Measurements from ENCODE around the gene PPDPF.
"Not testable (repeated sequence)": the region's sequence is repeated elsewhere in the genome, so short reads cannot be mapped to it uniquely, and the experiment has no call there.

Gene PPDPF

DNA sequence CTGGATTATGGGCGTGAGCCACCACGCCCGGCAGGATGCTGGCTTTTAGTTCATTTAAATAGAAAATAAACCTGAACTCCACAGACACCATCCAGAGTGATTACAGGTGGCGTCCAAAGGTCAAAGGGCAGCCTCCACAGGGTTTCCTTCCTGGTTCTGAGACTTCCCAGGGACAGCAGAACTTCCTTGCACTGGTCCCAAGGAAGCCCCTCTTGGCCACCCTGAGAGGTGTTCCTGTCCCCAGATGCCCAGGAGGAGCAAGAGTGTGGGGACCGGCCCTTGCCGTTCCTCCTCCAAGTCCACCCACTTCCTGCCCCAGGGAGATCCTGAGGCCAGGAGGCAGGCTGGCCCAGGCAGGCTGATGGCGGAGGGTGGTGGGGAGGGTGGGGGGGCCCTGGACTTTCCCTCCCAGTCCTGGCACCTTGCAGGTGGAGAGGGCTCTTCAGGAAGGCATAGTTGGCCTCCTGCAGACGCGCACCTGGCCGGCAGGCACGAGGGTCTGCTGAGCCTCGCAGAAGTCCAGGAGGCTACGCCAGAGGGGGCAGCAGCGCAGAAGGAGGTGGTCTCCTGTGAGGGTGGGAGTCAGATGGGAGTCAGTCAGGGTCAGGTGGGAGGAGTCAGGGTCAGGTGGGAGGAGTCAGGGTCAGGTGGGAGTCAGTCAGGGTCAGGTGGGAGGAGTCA, 38.4 kb downstream of the PPDPF start:
- Histone ChIP-seq H3K9ac (ENCODE audit: low read depth in 1 of 2, low read length in 2 of 2) (no peak overlapping the region), H3K9me3 (ENCODE audit: control insufficient read depth in 1 of 2, low read length in 2 of 2) (no peaks in the 10 kb centered on the region), H3K4me3 (ENCODE audit: low read depth in 1 of 2, low read length in 2 of 2) (no peak overlapping the region), H3K4me1 (ENCODE audit: control insufficient read depth in 1 of 2, insufficient read depth in 2 of 2, low read length in 2 of 2) (peaks cover 3 to 4% of the 10 kb centered on the region in 2 donors), H3K27ac (ENCODE audit: low read depth, low read length) (no peak overlapping the region), H3K36me3 (ENCODE audit: control insufficient read depth in 1 of 2, insufficient read depth in 2 of 2, low read length in 2 of 2) (peaks cover 0 to 17% of the 10 kb centered on the region in 2 donors), H3K27me3 (ENCODE audit: control insufficient read depth in 1 of 2, insufficient read depth in 2 of 2, low read length in 2 of 2) (peaks cover 0 to 6% of the 10 kb centered on the region in 2 donors)

DNA sequence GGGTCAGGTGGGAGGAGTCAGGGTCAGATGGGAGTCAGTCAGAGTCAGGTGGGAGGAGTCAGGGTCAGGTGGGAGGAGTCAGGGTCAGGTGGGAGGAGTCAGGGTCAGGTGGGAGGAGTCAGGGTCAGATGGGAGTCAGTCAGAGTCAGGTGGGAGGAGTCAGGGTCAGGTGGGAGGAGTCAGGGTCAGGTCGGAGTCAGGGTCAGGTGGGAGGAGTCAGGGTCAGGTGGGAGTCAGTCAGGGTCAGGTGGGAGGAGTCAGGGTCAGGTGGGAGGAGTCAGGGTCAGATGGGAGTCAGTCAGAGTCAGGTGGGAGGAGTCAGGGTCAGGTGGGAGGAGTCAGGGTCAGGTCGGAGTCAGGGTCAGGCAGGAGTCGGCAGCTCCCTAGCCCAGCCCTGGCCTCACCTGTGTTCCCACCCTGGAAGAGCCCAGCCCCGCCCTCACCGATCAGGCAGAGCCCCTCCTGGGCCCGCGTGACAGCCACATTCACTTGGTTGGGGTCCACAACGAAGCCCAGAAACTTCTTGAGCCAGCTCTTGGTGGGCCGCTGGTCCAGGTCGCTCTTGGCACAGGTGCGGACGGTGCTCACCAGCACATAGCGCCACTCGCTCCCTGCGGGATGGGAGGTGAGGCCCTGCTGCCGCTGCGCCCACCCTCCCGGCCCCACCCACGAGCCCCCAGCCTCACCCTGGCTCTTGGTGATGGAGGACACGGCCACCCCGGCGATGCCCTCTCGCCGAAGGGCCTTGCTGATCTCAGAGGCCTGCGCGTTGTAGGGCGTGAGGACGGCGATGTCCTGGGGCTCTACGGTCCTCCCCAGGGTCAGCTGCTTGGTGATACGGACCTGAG, 39.1 kb downstream of the PPDPF start:
- H3K9ac ChIP-seq (ENCODE audit: low read depth in 1 of 2, low read length in 2 of 2); H3K4me1 ChIP-seq (ENCODE audit: control insufficient read depth in 1 of 2, insufficient read depth in 2 of 2, low read length in 2 of 2); H3K27ac ChIP-seq (ENCODE audit: low read depth, low read length); H3K27me3 ChIP-seq (ENCODE audit: control insufficient read depth in 1 of 2, insufficient read depth in 2 of 2, low read length in 2 of 2); H3K9me3 ChIP-seq (ENCODE audit: control insufficient read depth in 1 of 2, low read length in 2 of 2); H3K4me3 ChIP-seq (ENCODE audit: low read depth in 1 of 2, low read length in 2 of 2): not testable (repeated sequence)
- peaks cover 0 to 19% of the 10 kb centered on the region in 2 donors for H3K36me3 ChIP-seq (ENCODE audit: control insufficient read depth in 1 of 2, insufficient read depth in 2 of 2, low read length in 2 of 2)

DNA sequence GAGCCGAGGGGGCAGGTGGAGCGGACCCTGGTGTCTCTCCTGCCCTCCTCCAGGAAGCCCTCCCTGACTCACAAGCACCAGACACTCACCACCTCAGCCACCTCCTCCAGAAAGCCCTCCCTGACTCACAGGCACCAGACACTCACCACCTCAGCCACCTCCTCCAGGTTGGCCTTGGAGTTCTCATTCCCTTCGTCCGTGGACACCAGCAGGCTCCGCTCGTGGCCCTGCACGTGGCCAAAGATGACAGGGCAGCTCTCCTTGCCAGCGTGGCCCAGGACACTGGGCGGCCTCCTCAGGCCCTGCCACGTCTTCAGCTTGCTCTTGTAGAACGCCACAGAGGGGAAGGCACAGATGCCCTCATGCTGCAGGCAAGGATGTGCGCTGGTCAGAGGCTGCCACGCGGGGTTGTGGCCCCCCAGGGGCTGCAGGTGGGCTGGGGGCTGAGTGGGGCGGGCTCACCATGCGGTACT, 39.8 kb downstream of the PPDPF start:
- Histone ChIP-seq H3K9me3 (ENCODE audit: control insufficient read depth in 1 of 2, low read length in 2 of 2) (no peaks in the 10 kb centered on the region), H3K9ac (ENCODE audit: low read depth in 1 of 2, low read length in 2 of 2) (no peak overlapping the region), H3K4me1 (ENCODE audit: control insufficient read depth in 1 of 2, insufficient read depth in 2 of 2, low read length in 2 of 2) (no peaks in the 10 kb centered on the region), H3K4me3 (ENCODE audit: low read depth in 1 of 2, low read length in 2 of 2) (no peak overlapping the region), H3K27ac (ENCODE audit: low read depth, low read length) (no peak overlapping the region), H3K27me3 (ENCODE audit: control insufficient read depth in 1 of 2, insufficient read depth in 2 of 2, low read length in 2 of 2) (peaks cover 0 to 5% of the 10 kb centered on the region in 2 donors), H3K36me3 (ENCODE audit: control insufficient read depth in 1 of 2, insufficient read depth in 2 of 2, low read length in 2 of 2) (peaks cover 0 to 22% of the 10 kb centered on the region in 2 donors)

DNA sequence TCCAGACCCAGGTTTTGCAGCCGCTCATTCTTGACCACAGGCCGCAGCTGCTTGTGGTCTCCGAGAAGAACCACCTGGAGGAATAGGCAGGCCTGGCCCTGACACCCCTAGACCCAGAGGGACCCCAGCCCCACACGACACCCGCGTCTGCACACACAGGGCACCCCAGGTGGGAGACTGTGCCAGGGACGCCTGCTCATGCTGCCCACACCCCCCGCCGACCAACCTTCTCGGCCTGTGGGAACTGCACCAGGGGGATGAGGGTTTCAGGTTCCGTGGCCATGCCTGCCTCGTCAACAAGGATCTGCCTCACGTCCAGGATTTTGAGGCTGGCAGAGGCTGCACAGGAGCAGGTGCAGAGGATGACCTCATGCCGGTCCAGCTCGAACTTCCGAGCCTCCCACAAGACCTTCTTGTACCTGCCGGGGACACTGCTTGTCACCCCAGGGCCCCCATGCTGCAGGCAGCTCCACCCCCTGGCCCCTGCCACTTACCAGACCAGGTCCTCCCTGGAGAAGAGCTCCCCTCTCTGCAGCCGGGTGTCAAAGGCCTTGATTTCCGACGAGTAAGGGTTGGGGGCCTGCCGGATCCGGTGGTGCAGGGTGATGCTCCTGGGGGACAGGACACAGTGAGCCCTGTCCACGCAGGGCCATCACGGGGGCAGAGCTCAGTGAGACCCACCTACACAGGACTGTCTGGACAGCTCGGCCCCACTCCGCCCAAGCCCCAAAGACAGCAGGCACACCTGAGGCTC, 40.5 kb downstream of the PPDPF start:
- Histone ChIP-seq H3K9me3 (ENCODE audit: control insufficient read depth in 1 of 2, low read length in 2 of 2) (no peaks in the 10 kb centered on the region), H3K9ac (ENCODE audit: low read depth in 1 of 2, low read length in 2 of 2) (no peak overlapping the region), H3K27ac (ENCODE audit: low read depth, low read length) (no peak overlapping the region), H3K27me3 (ENCODE audit: control insufficient read depth in 1 of 2, insufficient read depth in 2 of 2, low read length in 2 of 2) (no peaks in the 10 kb centered on the region), H3K36me3 (ENCODE audit: control insufficient read depth in 1 of 2, insufficient read depth in 2 of 2, low read length in 2 of 2) (peaks cover 0 to 23% of the 10 kb centered on the region in 2 donors), H3K4me1 (ENCODE audit: control insufficient read depth in 1 of 2, insufficient read depth in 2 of 2, low read length in 2 of 2) (no peaks in the 10 kb centered on the region), H3K4me3 (ENCODE audit: low read depth in 1 of 2, low read length in 2 of 2) (no peak overlapping the region)

DNA sequence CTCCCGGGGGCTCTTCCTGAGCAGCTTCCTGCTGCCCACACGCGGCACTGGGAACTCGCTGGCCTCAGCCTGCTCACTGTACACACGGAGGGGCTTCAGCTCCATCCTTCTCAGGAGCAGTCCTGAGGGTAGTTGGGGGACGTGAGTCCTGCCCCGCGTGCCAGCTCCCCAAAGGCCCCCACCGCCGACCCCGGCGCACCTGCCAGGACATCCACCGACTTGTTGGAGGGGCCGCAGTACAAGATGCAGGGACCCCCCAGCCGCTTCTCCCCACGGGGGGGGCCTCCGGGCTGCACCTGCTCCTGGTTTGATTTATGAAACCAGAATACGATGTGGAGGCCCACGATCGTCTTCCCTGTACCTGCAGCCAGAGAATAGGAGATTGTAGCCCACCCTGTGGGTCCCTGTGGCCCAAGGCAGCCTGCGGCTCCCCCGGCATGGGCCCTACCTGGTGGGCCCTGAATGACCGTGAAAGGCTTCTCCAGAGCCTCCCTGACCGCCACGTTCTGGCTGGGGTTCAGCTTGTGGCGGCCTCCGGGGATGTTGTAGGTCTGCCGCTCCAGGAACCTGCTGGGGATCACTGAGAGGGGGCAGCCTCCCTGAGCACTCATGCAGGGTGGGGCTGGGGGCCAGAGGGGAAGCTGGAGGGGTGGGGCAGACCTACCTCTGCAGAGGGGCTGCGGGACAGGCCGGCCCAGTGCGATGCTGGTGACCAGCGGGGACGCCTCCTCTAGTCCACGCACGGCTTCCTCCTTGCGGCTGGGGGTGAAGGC, 41.2 kb downstream of the PPDPF start:
- Histone ChIP-seq H3K9me3 (ENCODE audit: control insufficient read depth in 1 of 2, low read length in 2 of 2) (no peaks in the 10 kb centered on the region), H3K9ac (ENCODE audit: low read depth in 1 of 2, low read length in 2 of 2) (no peak overlapping the region), H3K4me3 (ENCODE audit: low read depth in 1 of 2, low read length in 2 of 2) (no peak overlapping the region), H3K27me3 (ENCODE audit: control insufficient read depth in 1 of 2, insufficient read depth in 2 of 2, low read length in 2 of 2) (no peaks in the 10 kb centered on the region), H3K27ac (ENCODE audit: low read depth, low read length) (no peak overlapping the region), H3K36me3 (ENCODE audit: control insufficient read depth in 1 of 2, insufficient read depth in 2 of 2, low read length in 2 of 2) (peaks cover 0 to 23% of the 10 kb centered on the region in 2 donors), H3K4me1 (ENCODE audit: control insufficient read depth in 1 of 2, insufficient read depth in 2 of 2, low read length in 2 of 2) (no peaks in the 10 kb centered on the region)

DNA sequence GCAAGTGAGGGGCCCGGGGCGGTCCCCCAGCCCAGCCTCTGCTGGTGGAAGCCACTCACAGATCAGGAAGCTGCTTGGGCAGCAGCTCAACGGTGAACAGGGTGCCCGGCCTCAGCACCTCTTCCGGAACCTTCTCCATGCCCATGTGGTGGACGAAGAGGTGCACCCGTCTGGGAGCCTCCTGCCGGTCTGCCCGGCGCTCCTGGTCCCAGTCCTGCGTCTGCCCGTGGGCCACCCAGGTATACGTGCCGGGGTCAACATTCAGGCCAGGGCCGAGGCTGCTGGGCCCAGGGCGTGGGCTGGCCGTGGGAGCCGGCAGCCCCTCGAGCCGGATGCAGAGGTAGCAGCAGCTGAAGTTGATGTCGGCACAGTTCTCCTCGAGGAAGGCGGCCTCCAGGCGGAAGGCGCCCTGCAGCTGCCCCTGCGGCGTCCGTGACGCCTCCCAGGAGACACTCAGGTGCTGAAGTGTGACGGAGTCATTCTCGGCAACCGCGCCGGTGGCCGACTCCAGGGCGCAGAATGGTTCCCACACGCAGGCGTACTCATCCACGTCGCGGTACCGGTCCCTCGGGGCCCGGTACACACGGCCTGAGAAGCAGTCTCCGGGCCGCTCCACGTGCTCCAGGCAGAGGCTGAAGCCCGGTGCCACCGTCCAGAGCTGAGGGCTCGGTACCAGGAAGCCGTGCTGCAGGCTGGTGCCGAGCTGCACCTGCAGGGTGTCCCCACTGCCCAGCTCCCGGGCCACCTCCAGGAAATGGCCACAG, 42.1 kb downstream of the PPDPF start:
- Histone ChIP-seq H3K36me3 (ENCODE audit: control insufficient read depth in 1 of 2, insufficient read depth in 2 of 2, low read length in 2 of 2) (peaks cover 0 to 23% of the 10 kb centered on the region in 2 donors), H3K27ac (ENCODE audit: low read depth, low read length) (no peak overlapping the region), H3K9me3 (ENCODE audit: control insufficient read depth in 1 of 2, low read length in 2 of 2) (no peaks in the 10 kb centered on the region), H3K27me3 (ENCODE audit: control insufficient read depth in 1 of 2, insufficient read depth in 2 of 2, low read length in 2 of 2) (no peaks in the 10 kb centered on the region), H3K4me3 (ENCODE audit: low read depth in 1 of 2, low read length in 2 of 2) (no peak overlapping the region), H3K4me1 (ENCODE audit: control insufficient read depth in 1 of 2, insufficient read depth in 2 of 2, low read length in 2 of 2) (peaks cover 0 to 5% of the 10 kb centered on the region in 2 donors), H3K9ac (ENCODE audit: low read depth in 1 of 2, low read length in 2 of 2) (no peak overlapping the region)

GRCh38 chr20:63563225-63563935, 42.8 kb downstream of the PPDPF start:
- no peak overlapping the region for H3K9ac ChIP-seq (ENCODE audit: low read depth in 1 of 2, low read length in 2 of 2)
- peaks cover 0 to 23% of the 10 kb centered on the region in 2 donors for H3K36me3 ChIP-seq (ENCODE audit: control insufficient read depth in 1 of 2, insufficient read depth in 2 of 2, low read length in 2 of 2)
- no peak overlapping the region for H3K4me3 ChIP-seq (ENCODE audit: low read depth in 1 of 2, low read length in 2 of 2)
- H3K9me3 ChIP-seq (ENCODE audit: control insufficient read depth in 1 of 2, low read length in 2 of 2), result no peaks in the 10 kb centered on the region
- H3K4me1 ChIP-seq (ENCODE audit: control insufficient read depth in 1 of 2, insufficient read depth in 2 of 2, low read length in 2 of 2), result peaks cover 0 to 9% of the 10 kb centered on the region in 2 donors
- H3K27me3 ChIP-seq (ENCODE audit: control insufficient read depth in 1 of 2, insufficient read depth in 2 of 2, low read length in 2 of 2), result no peaks in the 10 kb centered on the region
- no peak overlapping the region for H3K27ac ChIP-seq (ENCODE audit: low read depth, low read length)

GRCh38 chr20:63564036-63564810, 43.7 kb downstream of the PPDPF start:
- H3K9ac ChIP-seq (ENCODE audit: low read depth in 1 of 2, low read length in 2 of 2), result no peak overlapping the region
- peaks cover 0 to 23% of the 10 kb centered on the region in 2 donors for H3K36me3 ChIP-seq (ENCODE audit: control insufficient read depth in 1 of 2, insufficient read depth in 2 of 2, low read length in 2 of 2)
- H3K9me3 ChIP-seq (ENCODE audit: control insufficient read depth in 1 of 2, low read length in 2 of 2), result no peaks in the 10 kb centered on the region
- H3K27me3 ChIP-seq (ENCODE audit: control insufficient read depth in 1 of 2, insufficient read depth in 2 of 2, low read length in 2 of 2), result no peaks in the 10 kb centered on the region
- H3K4me1 ChIP-seq (ENCODE audit: control insufficient read depth in 1 of 2, insufficient read depth in 2 of 2, low read length in 2 of 2), result peaks cover 0 to 17% of the 10 kb centered on the region in 2 donors
- no peak overlapping the region for H3K27ac ChIP-seq (ENCODE audit: low read depth, low read length)
- H3K4me3 ChIP-seq (ENCODE audit: low read depth in 1 of 2, low read length in 2 of 2), result no peak overlapping the region

All from duodenal mucosa (tissue), 2 donors.